Natural killer cell (primary cell): Measurements from ENCODE around the gene MRPL39. TPM values are rescaled to one million over a fixed set of nuclear protein-coding genes. Genes with fewer than 3 reads are reported as not detected.

Experiments
- ATAC-seq, 3 donors: fragments of 150-1000 bp in 2 of 3; fragments of 200-7000 bp in 1 of 3; cut with Tn5 transposase; 1 replicate in 1 of 3; 2 replicates in 2 of 3; pipeline ENCODE4 v1.10.0; 2021; ENCODE audit warnings: mild to moderate bottlenecking in 2 of 3, moderate library complexity in 2 of 3
- DNase-seq, 2 donors: peaks; one replicate each; pipeline versions ENCODE4 v3.0.0 to v3.0.0-alpha.2; 2013 to 2021; ENCODE audit warnings: mixed read lengths in 1 of 2
- H3K27ac ChIP-seq: one replicate; pipeline ENCODE4 v1.5.1; 2013; ENCODE audit warnings: mild to moderate bottlenecking, low read length
- H3K27me3 ChIP-seq: one replicate; pipeline ENCODE4 v1.6.1; 2013; ENCODE audit warnings: low read length; ENCODE audit not compliant: control insufficient read depth, insufficient read depth
- H3K36me3 ChIP-seq: one replicate; pipeline ENCODE4 v1.6.1; 2013; ENCODE audit warnings: low read length; ENCODE audit not compliant: control insufficient read depth, insufficient read depth
- H3K4me1 ChIP-seq: one replicate; pipeline ENCODE4 v1.6.1; 2013; ENCODE audit warnings: low read length; ENCODE audit not compliant: control insufficient read depth, insufficient read depth
- H3K4me3 ChIP-seq: one replicate; pipeline ENCODE4 v1.5.1; 2013; ENCODE audit warnings: low read length
- H3K9me3 ChIP-seq: one replicate; pipeline ENCODE4 v1.6.1; 2013; ENCODE audit warnings: low read length; ENCODE audit not compliant: control insufficient read depth, insufficient read depth
- H3K27ac Mint-ChIP-seq, 2 donors: one replicate each; pipeline ENCODE4 v1.8.0; 2022; ENCODE audit warnings: mild to moderate bottlenecking in 2 of 2, mixed read lengths in 2 of 2, moderate library complexity in 1 of 2
- H3K27me3 Mint-ChIP-seq, 2 donors: one replicate each; pipeline ENCODE4 v1.8.0; 2022; ENCODE audit warnings: low read depth in 2 of 2, mixed read lengths in 2 of 2
- H3K36me3 Mint-ChIP-seq: one replicate; pipeline ENCODE4 v1.8.0; 2022; ENCODE audit warnings: mixed read lengths
- H3K4me1 Mint-ChIP-seq, 2 donors: one replicate each; pipeline ENCODE4 v1.8.0; 2022; ENCODE audit warnings: mixed read lengths in 2 of 2
- H3K4me3 Mint-ChIP-seq: one replicate; pipeline ENCODE4 v1.8.0; 2022; ENCODE audit warnings: mild to moderate bottlenecking, moderate library complexity, mixed read lengths
- H3K9me3 Mint-ChIP-seq, 2 donors: one replicate each; pipeline ENCODE4 v1.8.0; 2022; ENCODE audit warnings: mixed read lengths in 2 of 2
- CTCF ChIP-seq: fragments of 200-600 bp; IDR thresholded peaks from one replicate; pipeline ENCODE4 v1.8.0; 2022; ENCODE audit warnings: antibody characterized with exemption
- WGBS: methylation state at CpG from one replicate; pipeline ENCODE4 v1.1.7; 2013; ENCODE audit warnings: missing lambda C conversion rate; ENCODE audit not compliant: insufficient coverage; 5-methylcytosine and 5-hydroxymethylcytosine counted together
- intact Hi-C: fragments of 100-400 bp; cut with micrococcal nuclease; formaldehyde crosslinking; loops from one replicate; pipeline ENCODE4 v1.14.2; 2022
- total RNA-seq, 4 donors: library from RNA; stranded (reverse); fragments of 120-200 nt in 1 of 4; gene quantifications; one replicate each; pipeline versions ENCODE4 v1.2.3 to v1.2.4, GENCODE V29; 2013 to 2022

The MRPL39 gene
- total RNA-seq, 3 donors from 2014 or later (not counting 1 experiment from before 2014, with no cell fraction given), result 10.8 to 12.8 (median 10.8) TPM

GRCh38 chr21:25624511-25624910 is 17.2 kb upstream of the MRPL39 start:
- Mint-ChIP-seq H3K27ac (no peak overlapping the region), H3K4me1 (no peaks in the 10 kb centered on the region), H3K9me3 (no peaks in the 10 kb centered on the region), H3K36me3 (no peaks in the 10 kb centered on the region), H3K27me3 (peaks cover 0 to 4% of the 10 kb centered on the region in 2 donors), H3K4me3 (no peak overlapping the region)
- Histone ChIP-seq H3K9me3 (no peaks in the 10 kb centered on the region), H3K27ac (no peak overlapping the region), H3K4me1 (no peaks in the 10 kb centered on the region), H3K4me3 (no peak overlapping the region), H3K27me3 (no peaks in the 10 kb centered on the region), H3K36me3 (no peaks in the 10 kb centered on the region)
- WGBS, result 98% methylated on average over 4 of the region's 4 CpGs
- TF ChIP-seq CTCF, result no peak
- intact Hi-C loops, result no loop called here
- ATAC-seq, result no peak
- no peak for DNase-seq

GRCh38 chr21:25619198-25619597 is 11.9 kb upstream of the MRPL39 start:
- Histone ChIP-seq H3K27me3 (no peaks in the 10 kb centered on the region), H3K9me3 (no peaks in the 10 kb centered on the region), H3K4me1 (no peaks in the 10 kb centered on the region), H3K4me3 (no peak overlapping the region), H3K36me3 (no peaks in the 10 kb centered on the region), H3K27ac (no peak overlapping the region)
- intact Hi-C loops, result no loop called here
- Mint-ChIP-seq H3K9me3 (no peaks in the 10 kb centered on the region), H3K27ac (no peak overlapping the region), H3K4me3 (no peak overlapping the region), H3K4me1 (no peaks in the 10 kb centered on the region), H3K36me3 (no peaks in the 10 kb centered on the region), H3K27me3 (peaks cover 11 to 14% of the 10 kb centered on the region in 2 donors)
- no peak for DNase-seq
- no peak for TF ChIP-seq CTCF
- ATAC-seq, result no peak
- 94% methylated on average over 2 of the region's 2 CpGs for WGBS

- no peak for TF ChIP-seq CTCF
- 96% methylated on average over 3 of the region's 3 CpGs for WGBS
- DNase-seq, result no peak
These were observed 8.6 kb upstream of the MRPL39 start for GRCh38 chr21:25615880-25616279.

GRCh38 chr21:25614441-25614840 is 7.2 kb upstream of the MRPL39 start:
- peaks cover 11 to 14% of the 10 kb centered on the region in 2 donors for H3K27me3 Mint-ChIP-seq
- Histone ChIP-seq H3K36me3 (no peaks in the 10 kb centered on the region), H3K4me1 (no peaks in the 10 kb centered on the region), H3K4me3 (no peak overlapping the region), H3K9me3 (no peaks in the 10 kb centered on the region), H3K27ac (no peak overlapping the region), H3K27me3 (no peaks in the 10 kb centered on the region)
- no peaks in the 10 kb centered on the region for H3K9me3 Mint-ChIP-seq
- no peaks in the 10 kb centered on the region for H3K36me3 Mint-ChIP-seq
- no peak overlapping the region for H3K27ac Mint-ChIP-seq
- no peak for TF ChIP-seq CTCF
- no peak for ATAC-seq
- intact Hi-C loops, result no loop called here
- no peak overlapping the region for H3K4me3 Mint-ChIP-seq
- DNase-seq, result no peak
- 67% methylated on average over 1 of the region's 1 CpG for WGBS
- H3K4me1 Mint-ChIP-seq, result no peaks in the 10 kb centered on the region

More at GRCh38 chr21:25615880-25616279, 8.6 kb upstream of the MRPL39 start:
- Mint-ChIP-seq H3K27me3 (peaks cover 11 to 14% of the 10 kb centered on the region in 2 donors), H3K9me3 (no peaks in the 10 kb centered on the region), H3K27ac (no peak overlapping the region), H3K4me1 (no peaks in the 10 kb centered on the region), H3K36me3 (no peaks in the 10 kb centered on the region), H3K4me3 (no peak overlapping the region)
- Histone ChIP-seq H3K4me3 (no peak overlapping the region), H3K9me3 (no peaks in the 10 kb centered on the region), H3K4me1 (no peaks in the 10 kb centered on the region), H3K27me3 (no peaks in the 10 kb centered on the region), H3K36me3 (no peaks in the 10 kb centered on the region), H3K27ac (no peak overlapping the region)
- ATAC-seq, result no peak
- intact Hi-C loops, result no loop called here
